ENCODE measurements around the gene DMKN.

Gene DMKN

DNA sequence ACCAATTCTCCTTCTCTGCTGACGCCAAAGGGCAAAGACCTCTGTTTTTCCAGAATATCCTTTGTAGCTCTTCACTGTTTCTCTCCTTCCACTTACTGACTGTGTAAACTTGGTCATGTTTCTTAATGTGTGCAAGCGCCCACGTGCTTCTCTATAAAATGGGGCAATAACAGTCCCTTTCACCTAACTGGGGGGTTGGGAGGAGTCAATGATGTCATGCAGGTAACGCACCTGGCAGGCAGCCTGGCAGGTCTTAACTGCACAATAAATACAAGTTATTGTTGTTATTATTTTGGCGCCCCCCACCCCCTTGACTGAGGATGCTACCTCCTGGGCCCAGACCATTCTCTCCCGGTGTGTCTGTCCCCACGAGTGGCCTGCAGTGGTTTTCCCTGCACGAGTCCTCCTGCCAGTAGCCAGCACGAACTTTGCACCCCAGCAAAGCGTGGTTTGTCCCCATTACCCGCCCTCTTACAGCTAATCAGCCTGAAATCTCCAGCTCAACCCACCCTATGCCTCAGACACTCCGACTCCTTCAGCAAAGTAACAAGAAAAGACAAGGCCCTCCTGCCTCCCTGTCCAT is 9.4 kb upstream of the DMKN start:
- peak; percentile 45 for DNase-seq

DNA sequence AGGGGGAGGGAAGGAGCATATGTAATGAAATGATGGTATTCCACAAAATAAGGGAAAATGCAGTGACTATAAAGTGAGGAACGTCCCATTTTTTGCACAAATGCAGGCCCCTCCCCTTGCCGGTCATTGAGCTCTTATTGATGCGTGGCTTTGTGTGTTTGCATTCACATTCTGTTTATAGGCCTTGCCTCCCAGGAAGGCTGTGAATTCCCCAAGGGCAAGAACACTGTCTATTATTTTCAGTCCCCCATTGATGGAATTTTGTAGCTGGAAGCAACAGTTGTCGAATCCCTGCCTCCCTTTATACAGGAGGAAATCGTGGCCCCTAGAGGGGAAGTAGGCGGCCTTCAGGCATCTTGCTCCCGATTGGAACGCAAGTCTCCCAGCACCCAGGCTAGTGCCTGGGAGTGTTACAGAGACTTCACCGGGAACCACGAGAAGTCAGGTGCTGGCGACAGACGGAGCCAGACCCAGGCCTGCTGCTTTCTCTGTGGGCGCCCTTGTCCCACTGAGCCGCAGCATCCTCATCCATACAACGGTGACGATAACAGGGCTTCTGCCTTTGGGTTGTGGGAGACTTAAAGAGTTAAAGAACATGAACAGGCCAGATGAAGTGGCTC is 7.8 kb upstream of the DMKN start:
- DNase-seq = no peak

DNA sequence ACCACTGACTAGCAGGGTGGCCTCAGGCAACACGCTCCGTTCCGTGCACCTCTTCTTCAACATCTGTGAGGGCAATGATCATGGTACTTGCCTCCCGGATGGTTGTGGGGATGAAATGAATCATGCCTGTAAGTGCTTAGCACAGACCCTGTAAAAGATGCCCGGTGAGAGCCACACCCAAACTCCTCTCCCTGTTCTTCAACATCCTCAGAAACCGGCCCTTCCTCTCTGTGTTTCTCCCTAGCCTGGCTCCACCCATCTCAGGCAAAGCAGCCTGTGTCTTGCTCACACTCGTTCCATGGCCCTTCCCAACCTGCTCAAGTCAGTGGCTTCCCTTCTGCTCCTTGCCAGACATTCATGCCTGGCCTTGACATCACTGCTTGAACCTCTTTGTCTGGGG is 5.8 kb upstream of the DMKN start:
- no peak for DNase-seq

GRCh38 chr19:35518313-35518712 is 4.9 kb upstream of the DMKN start:
- no peak for DNase-seq

- DNase-seq = no peak
Observed at GRCh38 chr19:35517342-35517741, 3.9 kb upstream of the DMKN start.

DNA sequence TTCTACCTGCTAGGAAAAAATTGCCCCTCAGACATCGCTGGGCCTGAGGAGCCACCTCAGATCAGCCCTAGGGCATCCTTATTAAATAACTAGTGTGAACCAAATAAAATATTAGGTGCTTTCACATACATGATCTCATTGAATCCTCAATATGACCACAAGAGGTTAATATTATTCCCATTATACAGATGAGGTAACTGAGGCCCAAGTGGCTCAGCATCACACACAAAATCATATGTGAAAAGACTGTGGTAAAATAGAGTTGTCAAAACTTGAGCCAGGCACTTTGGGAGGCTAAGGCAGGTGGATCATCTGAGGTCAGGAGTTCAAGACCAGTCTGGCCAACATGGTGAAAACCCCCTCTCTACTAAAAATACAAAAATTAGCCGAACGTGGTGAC is 2.9 kb upstream of the DMKN start:
- no peak for DNase-seq

GRCh38 chr19:35514282-35514809 is 897 bp upstream of the DMKN start:
- no peak for DNase-seq

- no peak for DNase-seq
Observed at GRCh38 chr19:35512831-35513627, 420 bp downstream of the DMKN start.

- DNase-seq = no peak
Observed at GRCh38 chr19:35511337-35511736, 2.1 kb downstream of the DMKN start.

GRCh38 chr19:35510626-35510964 is 2.9 kb downstream of the DMKN start:
- DNase-seq = no peak

DNA sequence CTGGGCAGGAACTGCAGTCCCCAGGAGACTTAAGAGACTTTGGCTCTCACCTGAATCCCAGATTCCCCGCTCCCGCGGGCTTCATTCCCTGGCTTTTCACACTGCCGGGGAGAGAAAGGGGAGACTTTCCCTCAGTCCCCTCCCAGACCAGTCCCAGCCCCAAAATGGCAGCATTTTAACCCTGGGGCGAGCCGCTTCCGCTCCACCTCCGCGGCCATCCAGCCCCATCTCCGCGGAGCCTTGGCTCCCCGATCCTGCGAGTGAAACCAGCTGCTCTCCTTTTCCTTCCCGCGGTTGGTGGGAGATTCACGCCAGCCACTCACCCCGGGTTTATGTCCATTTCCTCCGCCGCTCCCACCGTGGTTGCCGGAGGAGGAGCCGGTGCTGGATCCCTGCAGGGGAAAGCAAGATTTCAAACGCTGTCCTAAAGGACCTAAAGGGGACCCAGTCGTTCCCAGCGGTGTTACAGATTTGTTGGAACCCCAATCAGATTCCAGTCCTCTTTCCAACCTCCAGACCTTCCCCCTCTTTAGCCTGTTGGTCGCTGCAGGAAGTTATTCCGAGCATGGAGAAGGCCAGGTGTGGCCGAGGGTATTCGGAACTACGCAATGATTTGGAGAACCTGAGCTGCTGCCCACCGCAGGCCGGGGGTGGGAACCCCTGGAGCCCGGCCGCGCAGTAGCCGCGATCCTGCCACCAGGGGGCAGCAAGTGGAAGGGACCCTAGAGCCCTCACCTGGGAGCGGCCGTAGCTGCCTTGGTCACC is 3.4 kb downstream of the DMKN start:
- DNase-seq = peak; percentile 82

- DNase-seq = peak; percentile 58
Observed at GRCh38 chr19:35509018-35509652, 4.3 kb downstream of the DMKN start.

- no peak for DNase-seq
Observed at GRCh38 chr19:35508129-35508528, 5.3 kb downstream of the DMKN start.

DNA sequence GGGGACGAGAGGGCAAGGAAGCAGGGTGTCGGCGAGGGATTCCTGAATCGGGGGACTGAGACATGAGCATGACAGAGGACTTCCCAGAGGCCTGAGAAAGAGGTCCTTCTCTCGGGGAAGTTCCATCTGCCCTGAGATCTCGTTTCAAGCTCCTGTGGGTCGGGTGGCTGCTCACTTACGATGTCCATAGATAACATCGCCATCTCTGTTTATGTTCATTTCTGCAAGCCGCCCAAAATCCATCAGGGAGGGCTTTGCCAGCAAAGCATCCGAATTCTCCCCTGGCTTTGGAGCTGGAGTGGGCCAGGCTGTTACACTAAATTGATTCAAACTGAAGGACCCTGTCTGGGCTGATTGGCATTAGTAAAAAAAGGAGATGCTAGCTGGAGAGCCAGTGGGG is 5.9 kb downstream of the DMKN start:
- no peak for DNase-seq

GRCh38 chr19:35506011-35506410 is 7.4 kb downstream of the DMKN start:
- no peak for DNase-seq

- DNase-seq = no peak
Observed at GRCh38 chr19:35502751-35503150, 10.7 kb downstream of the DMKN start.

DNA sequence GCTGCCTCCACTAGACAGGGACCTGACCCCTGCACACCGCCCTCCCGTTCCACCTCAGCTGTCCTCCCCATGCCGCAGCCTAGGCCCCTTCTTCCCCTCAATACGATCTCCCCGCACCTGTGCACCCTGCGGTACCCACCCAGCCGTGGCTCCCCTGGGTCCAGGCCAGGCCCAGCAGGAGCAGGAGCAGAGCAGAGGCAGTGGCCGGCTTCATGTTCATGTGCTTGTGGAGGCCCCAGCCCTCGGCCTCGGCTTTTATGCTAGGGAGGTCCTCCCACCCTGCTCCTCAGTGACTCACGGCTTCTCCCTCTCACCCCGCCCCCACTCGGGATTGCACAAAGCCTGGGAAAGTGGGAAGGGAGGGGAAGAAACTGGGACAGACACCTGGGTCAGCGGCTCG is 11.8 kb downstream of the DMKN start:
- DNase-seq = no peak

DNA sequence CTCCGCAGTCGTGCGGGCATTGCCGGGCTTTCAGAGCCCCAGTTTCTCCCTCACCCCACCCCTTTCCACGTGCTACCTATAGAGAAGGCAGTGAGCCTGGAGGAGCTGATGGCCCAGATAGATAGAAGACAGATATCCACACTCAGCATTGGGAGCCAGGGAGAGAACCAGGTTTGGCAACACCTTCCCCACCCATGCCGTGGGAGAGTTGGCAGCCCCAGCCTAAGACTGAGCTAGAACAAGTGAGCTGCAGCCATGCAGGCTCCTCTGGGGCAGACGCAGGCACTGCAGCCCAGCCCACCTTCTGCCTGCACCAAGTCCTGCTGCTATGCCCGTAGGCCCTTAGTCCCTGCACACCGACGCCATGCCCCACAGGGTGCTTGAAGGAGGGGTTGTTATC is 12.8 kb downstream of the DMKN start:
- no peak for DNase-seq

DNA sequence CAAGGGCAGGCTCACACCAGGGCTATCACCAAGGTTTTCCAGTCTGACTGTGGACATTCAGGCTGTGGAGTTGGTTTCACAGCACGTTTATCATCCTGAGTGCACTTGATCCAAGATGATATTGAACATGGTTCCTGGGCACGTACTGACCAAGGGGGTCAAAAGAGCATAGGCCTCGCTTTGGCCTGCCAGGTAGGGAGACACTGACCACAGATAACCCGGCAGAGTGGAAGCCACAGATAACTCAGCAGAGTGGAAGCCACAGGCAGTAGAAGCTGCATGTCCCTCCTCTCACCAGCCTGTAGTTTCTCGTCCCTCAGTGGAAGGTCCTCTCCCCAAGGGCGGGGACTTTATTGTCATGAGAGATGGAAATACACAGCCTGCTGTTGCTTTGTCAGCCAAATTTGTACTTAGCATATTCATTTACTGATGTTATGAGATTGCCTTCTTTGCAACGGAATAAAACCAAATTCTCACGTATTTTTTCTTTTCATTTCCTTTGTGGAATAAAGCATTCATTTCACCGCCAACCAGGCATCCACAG is 14.4 kb downstream of the DMKN start:
- no peak for DNase-seq

DNA sequence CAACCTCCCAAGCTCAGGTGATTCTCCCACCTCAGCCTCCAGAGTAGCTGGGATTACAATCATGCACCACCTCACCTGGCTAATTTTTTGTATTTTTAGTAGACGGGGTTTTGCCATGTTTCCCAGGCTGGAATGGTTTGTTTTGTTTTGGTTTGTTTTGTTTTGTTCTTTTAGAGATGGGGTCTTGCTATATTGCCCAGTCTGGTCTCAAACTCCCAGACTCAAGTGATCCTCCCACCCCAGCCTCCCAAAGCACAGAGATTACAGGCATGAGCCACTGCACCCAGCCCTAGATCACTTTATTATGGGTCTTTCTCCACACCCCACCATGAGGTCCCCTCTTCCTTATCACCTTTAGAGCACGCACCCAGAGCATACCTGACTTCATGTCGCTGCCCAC is 15.2 kb downstream of the DMKN start:
- DNase-seq = no peak

DNA sequence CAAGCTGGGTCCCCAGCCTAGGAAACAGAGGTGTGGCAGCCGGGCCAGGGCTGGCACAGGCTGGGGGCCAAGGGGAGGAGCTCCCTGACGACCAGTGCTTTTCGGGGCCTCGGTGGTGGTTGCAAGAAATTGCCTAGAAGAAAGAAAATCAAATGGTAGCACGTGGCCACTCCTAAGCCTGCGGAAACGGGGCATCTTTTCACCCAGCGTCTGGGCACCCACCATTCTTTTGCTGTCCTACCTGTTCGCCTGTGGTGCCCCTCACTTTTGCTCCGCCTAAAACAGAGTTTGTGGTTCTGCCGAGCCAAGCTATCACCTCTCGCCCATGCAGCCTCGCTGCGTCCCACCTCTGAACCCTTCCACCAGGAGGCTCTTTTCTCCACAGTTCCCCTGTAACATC is 16.0 kb downstream of the DMKN start:
- no peak for DNase-seq

Data from NCI-H69 (cell line).